ENCODE results near the gene RNF126. TPM values are rescaled to one million over a fixed set of nuclear protein-coding genes. Genes with fewer than 3 reads are reported as not detected.

The RNF126 gene
- polyA plus RNA-seq, 1 donor from 2014 or later = 33.7 TPM

- Histone ChIP-seq H2AFZ (ENCODE audit: low read depth, low read length) (no peak overlapping the region), H3K27me3 (ENCODE audit: insufficient read depth, low read depth, low read length) (no peaks in the 10 kb centered on the region), H3F3A (ENCODE audit: insufficient read depth, low read length, poor library complexity, severe bottlenecking) (no peaks in the 10 kb centered on the region), H3K4me2 (ENCODE audit: low read length) (no peak overlapping the region), H3K9ac (ENCODE audit: low read length) (no peak overlapping the region), H3K27ac (ENCODE audit: low read length) (no peak overlapping the region), H3K4me3 (ENCODE audit: low read length) (no peak overlapping the region), H4K20me1 (ENCODE audit: insufficient read depth) (peaks cover 11% of the 10 kb centered on the region), H3K79me2 (replicated peaks; ENCODE audit: insufficient read depth, low read length) (peaks cover 60% of the 10 kb centered on the region), H3K9me2 (ENCODE audit: insufficient read depth, low read length) (no peaks in the 10 kb centered on the region), H3K9me3 (ENCODE audit: low read length) (no peaks in the 10 kb centered on the region), H3K36me3 (ENCODE audit: insufficient read depth, low read length) (no peaks in the 10 kb centered on the region)
- TF ChIP-seq TAF1 (IDR thresholded peaks at IDR 0.05; ENCODE audit: low read depth) = no peak
- TF ChIP-seq EZH2 (IDR thresholded peaks at IDR 0.05; ENCODE audit: borderline replicate concordance, insufficient read depth, low read length, poor library complexity, severe bottlenecking) = no peak
- TF ChIP-seq, protein P1, sequence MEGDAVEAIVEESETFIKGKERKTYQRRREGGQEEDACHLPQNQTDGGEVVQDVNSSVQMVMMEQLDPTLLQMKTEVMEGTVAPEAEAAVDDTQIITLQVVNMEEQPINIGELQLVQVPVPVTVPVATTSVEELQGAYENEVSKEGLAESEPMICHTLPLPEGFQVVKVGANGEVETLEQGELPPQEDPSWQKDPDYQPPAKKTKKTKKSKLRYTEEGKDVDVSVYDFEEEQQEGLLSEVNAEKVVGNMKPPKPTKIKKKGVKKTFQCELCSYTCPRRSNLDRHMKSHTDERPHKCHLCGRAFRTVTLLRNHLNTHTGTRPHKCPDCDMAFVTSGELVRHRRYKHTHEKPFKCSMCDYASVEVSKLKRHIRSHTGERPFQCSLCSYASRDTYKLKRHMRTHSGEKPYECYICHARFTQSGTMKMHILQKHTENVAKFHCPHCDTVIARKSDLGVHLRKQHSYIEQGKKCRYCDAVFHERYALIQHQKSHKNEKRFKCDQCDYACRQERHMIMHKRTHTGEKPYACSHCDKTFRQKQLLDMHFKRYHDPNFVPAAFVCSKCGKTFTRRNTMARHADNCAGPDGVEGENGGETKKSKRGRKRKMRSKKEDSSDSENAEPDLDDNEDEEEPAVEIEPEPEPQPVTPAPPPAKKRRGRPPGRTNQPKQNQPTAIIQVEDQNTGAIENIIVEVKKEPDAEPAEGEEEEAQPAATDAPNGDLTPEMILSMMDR (IDR thresholded peaks at IDR 0.05; ENCODE audit: poor library complexity, severe bottlenecking) = no peak
- no peak for TF ChIP-seq MXI1 (conservative IDR thresholded peaks at IDR 0.05; ENCODE audit: poor library complexity, severe bottlenecking)
- TF ChIP-seq SMC3 (conservative IDR thresholded peaks at IDR 0.05; ENCODE audit: poor library complexity) = no peak
- TF ChIP-seq, protein P2, sequence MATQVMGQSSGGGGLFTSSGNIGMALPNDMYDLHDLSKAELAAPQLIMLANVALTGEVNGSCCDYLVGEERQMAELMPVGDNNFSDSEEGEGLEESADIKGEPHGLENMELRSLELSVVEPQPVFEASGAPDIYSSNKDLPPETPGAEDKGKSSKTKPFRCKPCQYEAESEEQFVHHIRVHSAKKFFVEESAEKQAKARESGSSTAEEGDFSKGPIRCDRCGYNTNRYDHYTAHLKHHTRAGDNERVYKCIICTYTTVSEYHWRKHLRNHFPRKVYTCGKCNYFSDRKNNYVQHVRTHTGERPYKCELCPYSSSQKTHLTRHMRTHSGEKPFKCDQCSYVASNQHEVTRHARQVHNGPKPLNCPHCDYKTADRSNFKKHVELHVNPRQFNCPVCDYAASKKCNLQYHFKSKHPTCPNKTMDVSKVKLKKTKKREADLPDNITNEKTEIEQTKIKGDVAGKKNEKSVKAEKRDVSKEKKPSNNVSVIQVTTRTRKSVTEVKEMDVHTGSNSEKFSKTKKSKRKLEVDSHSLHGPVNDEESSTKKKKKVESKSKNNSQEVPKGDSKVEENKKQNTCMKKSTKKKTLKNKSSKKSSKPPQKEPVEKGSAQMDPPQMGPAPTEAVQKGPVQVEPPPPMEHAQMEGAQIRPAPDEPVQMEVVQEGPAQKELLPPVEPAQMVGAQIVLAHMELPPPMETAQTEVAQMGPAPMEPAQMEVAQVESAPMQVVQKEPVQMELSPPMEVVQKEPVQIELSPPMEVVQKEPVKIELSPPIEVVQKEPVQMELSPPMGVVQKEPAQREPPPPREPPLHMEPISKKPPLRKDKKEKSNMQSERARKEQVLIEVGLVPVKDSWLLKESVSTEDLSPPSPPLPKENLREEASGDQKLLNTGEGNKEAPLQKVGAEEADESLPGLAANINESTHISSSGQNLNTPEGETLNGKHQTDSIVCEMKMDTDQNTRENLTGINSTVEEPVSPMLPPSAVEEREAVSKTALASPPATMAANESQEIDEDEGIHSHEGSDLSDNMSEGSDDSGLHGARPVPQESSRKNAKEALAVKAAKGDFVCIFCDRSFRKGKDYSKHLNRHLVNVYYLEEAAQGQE (IDR thresholded peaks at IDR 0.05; ENCODE audit: borderline replicate concordance) = no peak
- no peak for TF ChIP-seq RAD21 (conservative IDR thresholded peaks at IDR 0.05)
- TF ChIP-seq EP300 (conservative IDR thresholded peaks at IDR 0.05; ENCODE audit: poor library complexity, severe bottlenecking) = no peak
- no peak for TF ChIP-seq POLR2AphosphoS5 (IDR thresholded peaks at IDR 0.05)
Measured at GRCh38 chr19:656751-657559, 6.1 kb downstream of the RNF126 start.

GRCh38 chr19:655691-656090, 7.3 kb downstream of the RNF126 start:
- no peak overlapping the region for H3K4me2 ChIP-seq (ENCODE audit: low read length)
- no peaks in the 10 kb centered on the region for H3K27me3 ChIP-seq (ENCODE audit: insufficient read depth, low read depth, low read length)
- no peak overlapping the region for H3K9ac ChIP-seq (ENCODE audit: low read length)
- H4K20me1 ChIP-seq (ENCODE audit: insufficient read depth) = peaks cover under 1% of the 10 kb centered on the region
- TF ChIP-seq POLR2AphosphoS5 (IDR thresholded peaks at IDR 0.05) (no peak), MXI1 (conservative IDR thresholded peaks at IDR 0.05; ENCODE audit: poor library complexity, severe bottlenecking) (no peak), EP300 (conservative IDR thresholded peaks at IDR 0.05; ENCODE audit: poor library complexity, severe bottlenecking) (no peak), SMC3 (conservative IDR thresholded peaks at IDR 0.05; ENCODE audit: poor library complexity) (no peak), EZH2 (IDR thresholded peaks at IDR 0.05; ENCODE audit: borderline replicate concordance, insufficient read depth, low read length, poor library complexity, severe bottlenecking) (no peak), TAF1 (IDR thresholded peaks at IDR 0.05; ENCODE audit: low read depth) (no peak)
- TF ChIP-seq, protein P2 (IDR thresholded peaks at IDR 0.05; ENCODE audit: borderline replicate concordance) = no peak
- TF ChIP-seq, protein P1 (IDR thresholded peaks at IDR 0.05; ENCODE audit: poor library complexity, severe bottlenecking) = no peak
- H3K79me2 ChIP-seq (replicated peaks; ENCODE audit: insufficient read depth, low read length) = peaks cover 48% of the 10 kb centered on the region
- no peaks in the 10 kb centered on the region for H3K9me3 ChIP-seq (ENCODE audit: low read length)
- no peak overlapping the region for H2AFZ ChIP-seq (ENCODE audit: low read depth, low read length)
- H3K36me3 ChIP-seq (ENCODE audit: insufficient read depth, low read length) = no peaks in the 10 kb centered on the region
- H3F3A ChIP-seq (ENCODE audit: insufficient read depth, low read length, poor library complexity, severe bottlenecking) = no peaks in the 10 kb centered on the region
- H3K4me3 ChIP-seq (ENCODE audit: low read length) = no peak overlapping the region
- no peaks in the 10 kb centered on the region for H3K9me2 ChIP-seq (ENCODE audit: insufficient read depth, low read length)
- no peak overlapping the region for H3K27ac ChIP-seq (ENCODE audit: low read length)

All from neural cell (in vitro differentiated cells).